Sigmoid colon (tissue), 4 donors: ENCODE results near the gene CCR8.
"Not testable (repeated sequence)": the region's sequence is repeated elsewhere in the genome, so short reads cannot be mapped to it uniquely, and the experiment has no call there.

Source experiments
- CTCF ChIP-seq, 4 experiments: fragments of 450-650 bp in 3 of 4; fragments of 200-600 bp in 1 of 4; IDR thresholded peaks; one replicate each; pipeline ENCODE4 v1.5.1; 2016 to 2019; ENCODE audit warnings: antibody characterized with exemption in 4 of 4, mild to moderate bottlenecking in 3 of 4, moderate library complexity in 2 of 4
- POLR2A ChIP-seq, 2 donors: fragments of 450-650 bp; IDR thresholded peaks; one replicate each; pipeline ENCODE4 v1.6.1; 2016; ENCODE audit warnings: antibody characterized with exemption in 2 of 2, mild to moderate bottlenecking in 2 of 2, moderate library complexity in 2 of 2
- POLR2AphosphoS5 ChIP-seq, 4 donors: sonication (generic); formaldehyde crosslinking; IDR thresholded peaks; one replicate each; pipeline ENCODE4 v1.6.1; 2017; ENCODE audit warnings: antibody characterized with exemption in 4 of 4

GRCh38 chr3:39321574-39321983 lies 7.9 kb upstream of the CCR8 start:
- TF ChIP-seq CTCF, POLR2AphosphoS5, POLR2A (IDR thresholded peaks at IDR 0.05): not testable (repeated sequence)
